Measurements from ENCODE around the gene PCBP3.

DNA sequence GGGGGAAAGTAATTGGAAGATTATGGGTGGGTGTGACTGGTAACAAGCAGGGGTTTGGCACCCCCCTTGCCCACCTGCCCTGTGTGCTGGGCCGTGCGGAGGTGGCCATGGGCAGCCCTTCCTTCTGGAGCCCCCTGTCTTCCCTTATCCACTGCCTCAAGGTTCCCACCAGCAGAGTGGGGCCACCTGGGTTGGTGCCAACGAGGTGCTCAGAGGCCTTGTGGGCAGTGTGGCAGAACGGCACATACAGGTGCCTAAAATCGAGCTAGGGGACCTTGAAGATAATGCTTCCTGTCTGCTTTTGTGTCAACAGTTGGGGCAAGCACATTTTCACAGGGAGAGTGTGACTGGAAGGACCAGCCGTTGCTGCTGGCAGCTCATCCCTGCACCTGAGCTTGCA lies 161.8 kb downstream of the PCBP3 start:
- TF ChIP-seq POLR2A (IDR thresholded peaks at IDR 0.05) (no peak), POLR2AphosphoS5 (IDR thresholded peaks at IDR 0.05) (no peak)
- TF ChIP-seq, protein P1, sequence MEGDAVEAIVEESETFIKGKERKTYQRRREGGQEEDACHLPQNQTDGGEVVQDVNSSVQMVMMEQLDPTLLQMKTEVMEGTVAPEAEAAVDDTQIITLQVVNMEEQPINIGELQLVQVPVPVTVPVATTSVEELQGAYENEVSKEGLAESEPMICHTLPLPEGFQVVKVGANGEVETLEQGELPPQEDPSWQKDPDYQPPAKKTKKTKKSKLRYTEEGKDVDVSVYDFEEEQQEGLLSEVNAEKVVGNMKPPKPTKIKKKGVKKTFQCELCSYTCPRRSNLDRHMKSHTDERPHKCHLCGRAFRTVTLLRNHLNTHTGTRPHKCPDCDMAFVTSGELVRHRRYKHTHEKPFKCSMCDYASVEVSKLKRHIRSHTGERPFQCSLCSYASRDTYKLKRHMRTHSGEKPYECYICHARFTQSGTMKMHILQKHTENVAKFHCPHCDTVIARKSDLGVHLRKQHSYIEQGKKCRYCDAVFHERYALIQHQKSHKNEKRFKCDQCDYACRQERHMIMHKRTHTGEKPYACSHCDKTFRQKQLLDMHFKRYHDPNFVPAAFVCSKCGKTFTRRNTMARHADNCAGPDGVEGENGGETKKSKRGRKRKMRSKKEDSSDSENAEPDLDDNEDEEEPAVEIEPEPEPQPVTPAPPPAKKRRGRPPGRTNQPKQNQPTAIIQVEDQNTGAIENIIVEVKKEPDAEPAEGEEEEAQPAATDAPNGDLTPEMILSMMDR (IDR thresholded peaks at IDR 0.05) = no peak
